ENCODE results near the gene EIF5B.

EIF5B gene

GRCh38 chr2:99417396-99417795 is 80.2 kb downstream of the EIF5B start:
- H3K27ac ChIP-seq (ENCODE audit: low read depth, low read length), result no peak overlapping the region
- no peak overlapping the region for H3K9ac ChIP-seq (ENCODE audit: low read length)
- H3K4me1 ChIP-seq (ENCODE audit: insufficient read depth, low read length), result no peaks in the 10 kb centered on the region
- no peak overlapping the region for H3K4me3 ChIP-seq (ENCODE audit: low read depth in 1 of 2, low read length in 2 of 2)
- no peaks in the 10 kb centered on the region for H3K27me3 ChIP-seq (ENCODE audit: control insufficient read depth in 1 of 2, insufficient read depth in 2 of 2, low read length in 2 of 2)
- no peaks in the 10 kb centered on the region for H3K9me3 ChIP-seq (ENCODE audit: low read length)
- peaks cover 48% of the 10 kb centered on the region for H3K36me3 ChIP-seq (ENCODE audit: insufficient read depth, low read length)

- H3K27me3 ChIP-seq (ENCODE audit: control insufficient read depth in 1 of 2, insufficient read depth in 2 of 2, low read length in 2 of 2), result no peaks in the 10 kb centered on the region
- H3K4me3 ChIP-seq (ENCODE audit: low read depth in 1 of 2, low read length in 2 of 2), result no peak overlapping the region
- peaks cover 53% of the 10 kb centered on the region for H3K36me3 ChIP-seq (ENCODE audit: insufficient read depth, low read length)
- H3K9me3 ChIP-seq (ENCODE audit: low read length), result no peaks in the 10 kb centered on the region
- H3K27ac ChIP-seq (ENCODE audit: low read depth, low read length), result no peak overlapping the region
- no peak overlapping the region for H3K9ac ChIP-seq (ENCODE audit: low read length)
- no peaks in the 10 kb centered on the region for H3K4me1 ChIP-seq (ENCODE audit: insufficient read depth, low read length)
These were observed 82.8 kb downstream of the EIF5B start for GRCh38 chr2:99420031-99420430.

DNA sequence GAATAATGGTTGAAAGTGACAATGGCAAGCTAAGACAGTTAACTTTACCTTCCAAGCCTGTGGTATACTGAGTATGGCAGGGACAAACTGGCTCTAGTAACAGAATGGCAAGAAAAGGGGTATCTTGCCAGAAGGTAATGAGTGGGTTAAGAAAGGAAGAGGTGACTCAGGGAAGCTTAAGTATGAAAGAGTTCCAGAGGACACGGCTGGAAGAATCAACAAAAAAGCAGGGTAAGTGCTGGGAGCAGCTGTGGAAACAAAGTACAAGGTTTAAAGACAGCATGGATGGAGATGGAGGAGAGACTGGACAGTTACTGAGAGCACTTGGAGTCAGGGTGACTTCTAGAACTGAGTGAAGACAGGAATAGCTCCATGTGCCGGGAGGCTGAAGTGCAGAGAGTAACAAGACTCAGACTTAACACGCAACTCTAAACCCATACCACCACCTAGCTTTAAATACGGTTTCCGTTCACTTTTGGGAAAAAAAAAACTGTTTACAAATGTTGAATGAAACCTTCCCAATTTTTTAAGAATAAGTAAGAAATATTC is 83.6 kb downstream of the EIF5B start:
- Histone ChIP-seq H3K27me3 (ENCODE audit: control insufficient read depth in 1 of 2, insufficient read depth in 2 of 2, low read length in 2 of 2) (no peaks in the 10 kb centered on the region), H3K9ac (ENCODE audit: low read length) (no peak overlapping the region), H3K36me3 (ENCODE audit: insufficient read depth, low read length) (peaks cover 53% of the 10 kb centered on the region), H3K4me1 (ENCODE audit: insufficient read depth, low read length) (no peaks in the 10 kb centered on the region), H3K27ac (ENCODE audit: low read depth, low read length) (no peak overlapping the region), H3K4me3 (ENCODE audit: low read depth in 1 of 2, low read length in 2 of 2) (no peak overlapping the region), H3K9me3 (ENCODE audit: low read length) (no peaks in the 10 kb centered on the region)

DNA sequence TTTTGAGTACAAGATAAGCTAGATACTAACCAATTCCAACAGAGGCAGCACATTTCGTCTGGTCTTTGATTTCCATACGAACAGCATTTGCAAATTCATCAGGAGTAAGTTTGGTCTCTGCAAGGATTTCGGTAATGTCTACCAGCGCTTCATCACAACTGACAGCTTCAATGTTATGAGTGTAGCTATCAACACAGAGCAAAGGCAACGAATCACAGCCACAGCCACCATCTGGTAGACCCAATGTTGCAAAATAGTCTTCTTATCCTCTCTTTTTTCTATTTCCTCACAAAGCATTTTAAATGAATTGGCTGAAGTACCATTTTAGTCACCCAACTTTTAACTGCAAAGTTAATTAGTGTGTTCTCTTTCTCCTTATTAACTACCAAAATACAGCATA is 84.3 kb downstream of the EIF5B start:
- Histone ChIP-seq H3K9ac (ENCODE audit: low read length) (no peak overlapping the region), H3K9me3 (ENCODE audit: low read length) (no peaks in the 10 kb centered on the region), H3K4me3 (ENCODE audit: low read depth in 1 of 2, low read length in 2 of 2) (no peak overlapping the region), H3K27me3 (ENCODE audit: control insufficient read depth in 1 of 2, insufficient read depth in 2 of 2, low read length in 2 of 2) (no peaks in the 10 kb centered on the region), H3K27ac (ENCODE audit: low read depth, low read length) (no peak overlapping the region), H3K36me3 (ENCODE audit: insufficient read depth, low read length) (peaks cover 53% of the 10 kb centered on the region), H3K4me1 (ENCODE audit: insufficient read depth, low read length) (no peaks in the 10 kb centered on the region)

GRCh38 chr2:99422599-99422998 is 85.4 kb downstream of the EIF5B start:
- Histone ChIP-seq H3K9ac (ENCODE audit: low read length) (no peak overlapping the region), H3K4me1 (ENCODE audit: insufficient read depth, low read length) (no peaks in the 10 kb centered on the region), H3K9me3 (ENCODE audit: low read length) (no peaks in the 10 kb centered on the region), H3K27me3 (ENCODE audit: control insufficient read depth in 1 of 2, insufficient read depth in 2 of 2, low read length in 2 of 2) (no peaks in the 10 kb centered on the region), H3K36me3 (ENCODE audit: insufficient read depth, low read length) (peaks cover 46% of the 10 kb centered on the region), H3K4me3 (ENCODE audit: low read depth in 1 of 2, low read length in 2 of 2) (no peak overlapping the region), H3K27ac (ENCODE audit: low read depth, low read length) (no peak overlapping the region)

DNA sequence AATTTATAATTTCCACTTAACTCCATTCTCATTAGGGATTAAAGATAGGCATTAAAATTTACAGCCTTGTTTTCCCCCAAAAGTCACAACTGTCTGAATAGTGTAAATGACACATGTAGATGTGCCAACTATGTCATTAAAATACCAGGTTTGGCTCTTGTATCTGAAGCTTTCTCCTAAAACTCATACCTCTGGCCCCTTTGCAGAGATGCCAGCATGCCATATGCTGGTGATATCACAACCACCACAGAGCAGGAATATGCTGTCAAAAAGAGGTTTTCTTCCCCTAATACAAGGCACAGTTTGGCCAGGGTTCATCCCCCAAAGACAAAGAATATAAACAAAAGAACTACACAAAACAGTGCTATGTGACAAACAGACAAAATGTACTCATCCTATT is 87.2 kb downstream of the EIF5B start:
- no peaks in the 10 kb centered on the region for H3K27me3 ChIP-seq (ENCODE audit: control insufficient read depth in 1 of 2, insufficient read depth in 2 of 2, low read length in 2 of 2)
- H3K4me3 ChIP-seq (ENCODE audit: low read depth in 1 of 2, low read length in 2 of 2), result no peak overlapping the region
- H3K36me3 ChIP-seq (ENCODE audit: insufficient read depth, low read length), result peaks cover 46% of the 10 kb centered on the region
- no peaks in the 10 kb centered on the region for H3K9me3 ChIP-seq (ENCODE audit: low read length)
- no peak overlapping the region for H3K9ac ChIP-seq (ENCODE audit: low read length)
- no peak overlapping the region for H3K27ac ChIP-seq (ENCODE audit: low read depth, low read length)
- no peaks in the 10 kb centered on the region for H3K4me1 ChIP-seq (ENCODE audit: insufficient read depth, low read length)

- Histone ChIP-seq H3K9me3 (ENCODE audit: low read length) (no peaks in the 10 kb centered on the region), H3K9ac (ENCODE audit: low read length) (no peak overlapping the region), H3K27ac (ENCODE audit: low read depth, low read length) (no peak overlapping the region), H3K27me3 (ENCODE audit: control insufficient read depth in 1 of 2, insufficient read depth in 2 of 2, low read length in 2 of 2) (no peaks in the 10 kb centered on the region), H3K4me3 (ENCODE audit: low read depth in 1 of 2, low read length in 2 of 2) (no peak overlapping the region), H3K36me3 (ENCODE audit: insufficient read depth, low read length) (peaks cover 46% of the 10 kb centered on the region), H3K4me1 (ENCODE audit: insufficient read depth, low read length) (peaks cover under 1% of the 10 kb centered on the region)
These were observed 87.8 kb downstream of the EIF5B start for GRCh38 chr2:99425022-99425421.

- Histone ChIP-seq H3K36me3 (ENCODE audit: insufficient read depth, low read length) (peaks cover 8% of the 10 kb centered on the region), H3K4me3 (ENCODE audit: low read depth in 1 of 2, low read length in 2 of 2) (no peak overlapping the region), H3K9ac (ENCODE audit: low read length) (no peak overlapping the region), H3K27me3 (ENCODE audit: control insufficient read depth in 1 of 2, insufficient read depth in 2 of 2, low read length in 2 of 2) (no peaks in the 10 kb centered on the region), H3K9me3 (ENCODE audit: low read length) (no peaks in the 10 kb centered on the region), H3K4me1 (ENCODE audit: insufficient read depth, low read length) (peaks cover 19% of the 10 kb centered on the region), H3K27ac (ENCODE audit: low read depth, low read length) (no peak overlapping the region)
These were observed 93.6 kb downstream of the EIF5B start for GRCh38 chr2:99430614-99431291.

DNA sequence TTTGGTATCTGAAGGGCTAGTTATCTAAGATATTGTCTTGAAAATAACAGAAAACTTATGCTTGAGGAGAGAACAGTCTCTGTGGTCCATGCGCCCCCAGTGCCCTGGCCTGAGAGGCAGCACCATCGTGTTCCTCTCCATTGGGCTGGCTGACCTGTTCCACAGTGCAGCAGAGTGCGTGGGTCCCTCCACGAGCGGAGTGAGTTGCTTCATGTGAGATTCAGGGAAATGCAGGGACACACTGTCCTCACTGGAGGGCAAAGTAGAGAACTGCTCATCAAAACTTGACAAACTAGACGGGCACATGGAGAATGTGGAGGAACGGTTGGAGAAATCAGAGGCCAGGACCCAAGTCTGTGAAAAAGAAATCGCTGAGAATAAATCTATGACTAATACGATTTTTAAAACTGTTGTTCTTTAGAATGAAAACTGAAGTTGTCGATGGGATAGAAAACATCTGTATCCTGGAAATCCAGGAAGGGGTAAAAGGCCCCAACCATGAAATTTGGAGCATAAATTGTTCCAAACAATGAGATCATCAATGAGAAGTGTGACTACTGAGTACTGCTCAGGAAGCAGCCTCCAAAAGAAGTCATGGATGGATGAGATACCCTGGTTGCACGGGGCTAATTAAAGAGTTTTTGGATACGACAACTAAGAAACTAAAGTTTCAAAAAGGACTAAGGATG is 94.5 kb downstream of the EIF5B start:
- H3K9me3 ChIP-seq (ENCODE audit: low read length), result no peaks in the 10 kb centered on the region
- H3K27me3 ChIP-seq (ENCODE audit: control insufficient read depth in 1 of 2, insufficient read depth in 2 of 2, low read length in 2 of 2), result no peaks in the 10 kb centered on the region
- H3K4me1 ChIP-seq (ENCODE audit: insufficient read depth, low read length), result peaks cover 19% of the 10 kb centered on the region
- no peak overlapping the region for H3K4me3 ChIP-seq (ENCODE audit: low read depth in 1 of 2, low read length in 2 of 2)
- no peak overlapping the region for H3K27ac ChIP-seq (ENCODE audit: low read depth, low read length)
- H3K36me3 ChIP-seq (ENCODE audit: insufficient read depth, low read length), result peaks cover 8% of the 10 kb centered on the region
- no peak overlapping the region for H3K9ac ChIP-seq (ENCODE audit: low read length)

DNA sequence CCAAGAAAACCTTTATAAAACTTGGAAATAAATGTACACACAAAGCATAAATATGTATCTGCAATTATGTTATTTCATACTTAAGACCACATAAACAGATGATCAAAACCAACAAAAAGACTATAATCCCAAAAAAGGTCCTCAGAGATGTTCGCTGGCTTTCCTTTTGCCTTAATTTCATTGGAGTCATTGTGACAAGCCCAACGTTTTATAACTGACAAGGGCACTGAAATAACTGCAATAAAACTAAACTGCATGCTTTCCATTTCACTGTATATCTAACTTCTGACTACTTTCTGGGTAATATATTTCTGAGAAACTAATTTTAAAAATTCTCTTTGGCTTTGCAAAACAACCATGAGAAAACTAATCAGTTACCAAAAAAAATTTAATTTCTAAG is 96.2 kb downstream of the EIF5B start:
- H3K36me3 ChIP-seq (ENCODE audit: insufficient read depth, low read length), result peaks cover under 1% of the 10 kb centered on the region
- peaks cover 19% of the 10 kb centered on the region for H3K4me1 ChIP-seq (ENCODE audit: insufficient read depth, low read length)
- no peak overlapping the region for H3K27ac ChIP-seq (ENCODE audit: low read depth, low read length)
- H3K9me3 ChIP-seq (ENCODE audit: low read length), result no peaks in the 10 kb centered on the region
- H3K9ac ChIP-seq (ENCODE audit: low read length), result no peak overlapping the region
- H3K4me3 ChIP-seq (ENCODE audit: low read depth in 1 of 2, low read length in 2 of 2), result no peak overlapping the region
- H3K27me3 ChIP-seq (ENCODE audit: control insufficient read depth in 1 of 2, insufficient read depth in 2 of 2, low read length in 2 of 2), result no peaks in the 10 kb centered on the region

- Histone ChIP-seq H3K27ac (ENCODE audit: low read depth, low read length) (no peak overlapping the region), H3K9me3 (ENCODE audit: low read length) (no peaks in the 10 kb centered on the region), H3K27me3 (ENCODE audit: control insufficient read depth in 1 of 2, insufficient read depth in 2 of 2, low read length in 2 of 2) (no peaks in the 10 kb centered on the region), H3K9ac (ENCODE audit: low read length) (no peak overlapping the region), H3K36me3 (ENCODE audit: insufficient read depth, low read length) (peaks cover 12% of the 10 kb centered on the region), H3K4me3 (ENCODE audit: low read depth in 1 of 2, low read length in 2 of 2) (no peak overlapping the region), H3K4me1 (ENCODE audit: insufficient read depth, low read length) (peaks cover 3% of the 10 kb centered on the region)
These were observed 99.7 kb downstream of the EIF5B start for GRCh38 chr2:99436874-99437273.
